ENCODE results near the gene TNNT2. TPM values are rescaled to one million over a fixed set of nuclear protein-coding genes. Genes with fewer than 3 reads are reported as not detected.

The TNNT2 gene
- total and polyA plus RNA-seq, 2 donors (not counting 3 experiments of a cell fraction or from before 2014, with no cell fraction given): not detected

DNA sequence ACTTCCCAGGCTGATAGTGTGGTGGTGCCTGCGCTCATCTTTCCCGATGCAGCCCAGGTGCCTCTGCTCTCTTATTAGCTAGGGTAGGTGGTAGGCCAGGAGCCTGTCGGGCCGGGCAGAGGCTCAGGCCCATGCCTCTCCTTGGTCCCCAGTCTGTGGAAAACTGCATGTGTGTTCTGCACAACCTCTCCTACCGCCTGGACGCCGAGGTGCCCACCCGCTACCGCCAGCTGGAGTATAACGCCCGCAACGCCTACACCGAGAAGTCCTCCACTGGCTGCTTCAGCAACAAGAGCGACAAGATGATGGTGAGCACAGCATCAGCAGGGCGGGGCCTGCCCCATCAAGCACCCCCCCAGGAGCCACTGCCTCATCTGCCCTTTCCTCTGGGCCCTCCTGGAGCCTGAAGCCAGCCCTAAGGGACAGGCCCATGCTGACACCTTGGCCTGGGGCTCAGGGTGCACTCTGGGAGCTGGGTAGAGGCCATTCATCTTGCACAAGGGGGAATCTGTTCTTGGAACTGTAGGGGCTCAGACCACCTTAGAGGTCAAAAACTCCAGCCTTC lies 55.6 kb downstream of the TNNT2 start:
- no TSS peak for BruUV-seq (replicated peaks)
- H2AFZ ChIP-seq (ENCODE audit: low read depth, low read length): no peak overlapping the region
- H3K79me2 ChIP-seq (ENCODE audit: control insufficient read depth, insufficient read depth, low read length): no peaks in the 10 kb centered on the region
- H3K4me1 ChIP-seq (ENCODE audit: control insufficient read depth, extremely low read depth, insufficient read depth, low read length): no peaks in the 10 kb centered on the region
- no peak for DNase-seq (ENCODE audit: low read depth, low spot score)
- no peak for FAIRE-seq
- TF ChIP-seq, protein P1, sequence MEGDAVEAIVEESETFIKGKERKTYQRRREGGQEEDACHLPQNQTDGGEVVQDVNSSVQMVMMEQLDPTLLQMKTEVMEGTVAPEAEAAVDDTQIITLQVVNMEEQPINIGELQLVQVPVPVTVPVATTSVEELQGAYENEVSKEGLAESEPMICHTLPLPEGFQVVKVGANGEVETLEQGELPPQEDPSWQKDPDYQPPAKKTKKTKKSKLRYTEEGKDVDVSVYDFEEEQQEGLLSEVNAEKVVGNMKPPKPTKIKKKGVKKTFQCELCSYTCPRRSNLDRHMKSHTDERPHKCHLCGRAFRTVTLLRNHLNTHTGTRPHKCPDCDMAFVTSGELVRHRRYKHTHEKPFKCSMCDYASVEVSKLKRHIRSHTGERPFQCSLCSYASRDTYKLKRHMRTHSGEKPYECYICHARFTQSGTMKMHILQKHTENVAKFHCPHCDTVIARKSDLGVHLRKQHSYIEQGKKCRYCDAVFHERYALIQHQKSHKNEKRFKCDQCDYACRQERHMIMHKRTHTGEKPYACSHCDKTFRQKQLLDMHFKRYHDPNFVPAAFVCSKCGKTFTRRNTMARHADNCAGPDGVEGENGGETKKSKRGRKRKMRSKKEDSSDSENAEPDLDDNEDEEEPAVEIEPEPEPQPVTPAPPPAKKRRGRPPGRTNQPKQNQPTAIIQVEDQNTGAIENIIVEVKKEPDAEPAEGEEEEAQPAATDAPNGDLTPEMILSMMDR (IDR thresholded peaks at IDR 0.05; ENCODE audit: extremely low read depth in 1 of 2, insufficient read depth in 1 of 2, low read depth in 1 of 2, low read length in 2 of 2): no peak
- TF ChIP-seq EZH2 (IDR thresholded peaks at IDR 0.05; ENCODE audit: borderline replicate concordance, low read depth, low read length, severe bottlenecking) (no peak), MYC (IDR thresholded peaks at IDR 0.05; ENCODE audit: low read depth, low read length) (no peak), JUN (IDR thresholded peaks at IDR 0.05; ENCODE audit: borderline replicate concordance, insufficient read depth, insufficient read length, low read depth) (no peak)
- H3K4me3 ChIP-seq (replicated peaks in 1 of 3; ENCODE audit: insufficient read depth in 1 of 3, low read depth in 1 of 3, low read length in 3 of 3): no peak overlapping the region
- no peak overlapping the region for H3K4me2 ChIP-seq (ENCODE audit: insufficient read depth, low read length)
- H3K9me1 ChIP-seq (replicated peaks; ENCODE audit: control insufficient read depth, extremely low read depth, insufficient read depth, low read length): no peaks in the 10 kb centered on the region
- no peaks in the 10 kb centered on the region for H4K20me1 ChIP-seq (replicated peaks; ENCODE audit: control insufficient read depth, extremely low read depth, insufficient read depth, low read length)
- no peaks in the 10 kb centered on the region for H3K9me3 ChIP-seq (replicated peaks; ENCODE audit: control insufficient read depth, insufficient read depth, low read length)
- CTCF ChIA-PET: interaction anchor here (1.4 kb wide), 1 partner anchor 57 kb away, joined by 4 read pairs; no protein-coding TSS in a partner anchor
- intact Hi-C loops (cut with micrococcal nuclease): no loop called here
- no peaks in the 10 kb centered on the region for H3K27me3 ChIP-seq (ENCODE audit: control insufficient read depth in 2 of 2, insufficient read depth in 2 of 2, low read length in 2 of 2)
- H3K36me3 ChIP-seq (ENCODE audit: control insufficient read depth in 2 of 2, extremely low read depth in 1 of 2, insufficient read depth in 2 of 2, low read length in 2 of 2): no peaks in the 10 kb centered on the region
- POLR2A ChIA-PET: no interaction called here
- dilution Hi-C loops (cut with MboI; ENCODE audit: extremely low pct_ligation_motif_present, low sequenced_read_pairs): no loop called here
- no peak overlapping the region for H3K27ac ChIP-seq (ENCODE audit: insufficient read depth, low read depth, low read length)
- no peak overlapping the region for H3K9ac ChIP-seq (replicated peaks; ENCODE audit: extremely low read depth, insufficient read depth, low read length)

DNA sequence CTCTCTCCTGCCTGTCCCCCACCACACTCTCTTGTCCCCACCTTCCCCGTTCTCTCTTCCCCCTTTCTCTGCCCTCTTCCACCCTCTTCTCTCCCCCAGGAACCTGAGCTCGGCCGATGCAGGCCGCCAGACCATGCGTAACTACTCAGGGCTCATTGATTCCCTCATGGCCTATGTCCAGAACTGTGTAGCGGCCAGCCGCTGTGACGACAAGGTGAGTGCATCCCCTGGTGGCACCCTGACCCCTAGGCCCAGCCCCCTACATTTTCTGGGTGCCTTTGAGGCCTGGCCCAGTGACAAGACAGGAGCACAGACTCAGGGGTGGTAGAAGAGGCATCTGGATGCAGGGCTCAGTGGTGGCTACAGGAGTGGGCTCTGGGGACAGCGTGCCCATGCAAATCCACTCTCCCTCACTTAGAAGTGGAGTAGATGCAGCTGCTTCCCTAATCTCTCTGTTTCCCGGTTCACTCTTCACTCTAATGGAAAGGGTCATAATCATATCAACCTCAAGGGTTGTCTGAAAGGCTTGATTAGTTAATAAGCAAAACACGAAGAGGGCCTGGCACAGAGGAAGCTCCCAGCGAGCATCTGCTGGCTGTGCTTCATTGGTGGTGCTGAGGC lies 57.2 kb downstream of the TNNT2 start:
- H3K27ac ChIP-seq (ENCODE audit: insufficient read depth, low read depth, low read length): no peak overlapping the region
- intact Hi-C loops (cut with micrococcal nuclease): no loop called here
- CTCF ChIA-PET: no interaction called here
- TF ChIP-seq MYC (IDR thresholded peaks at IDR 0.05; ENCODE audit: low read depth, low read length): no peak
- no peak for TF ChIP-seq EZH2 (IDR thresholded peaks at IDR 0.05; ENCODE audit: borderline replicate concordance, low read depth, low read length, severe bottlenecking)
- TF ChIP-seq GATA2 (IDR thresholded peaks at IDR 0.05; ENCODE audit: insufficient read depth, insufficient read length, low read depth, low read length): no peak
- TF ChIP-seq, protein P2, sequence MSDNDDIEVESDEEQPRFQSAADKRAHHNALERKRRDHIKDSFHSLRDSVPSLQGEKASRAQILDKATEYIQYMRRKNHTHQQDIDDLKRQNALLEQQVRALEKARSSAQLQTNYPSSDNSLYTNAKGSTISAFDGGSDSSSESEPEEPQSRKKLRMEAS (IDR thresholded peaks at IDR 0.05; ENCODE audit: insufficient read depth, insufficient read length): no peak
- no peak for TF ChIP-seq POLR2AphosphoS5 (IDR thresholded peaks at IDR 0.05; ENCODE audit: insufficient read depth, low read depth, low read length)
- TF ChIP-seq JUN (IDR thresholded peaks at IDR 0.05; ENCODE audit: borderline replicate concordance, insufficient read depth, insufficient read length, low read depth): no peak
- TF ChIP-seq POLR2A (IDR thresholded peaks at IDR 0.05; ENCODE audit: low read depth, low read length): no peak
- no peaks in the 10 kb centered on the region for H3K9me3 ChIP-seq (replicated peaks; ENCODE audit: control insufficient read depth, insufficient read depth, low read length)
- no peaks in the 10 kb centered on the region for H3K9me1 ChIP-seq (replicated peaks; ENCODE audit: control insufficient read depth, extremely low read depth, insufficient read depth, low read length)
- H2AFZ ChIP-seq (ENCODE audit: low read depth, low read length): no peak overlapping the region
- H3K4me2 ChIP-seq (ENCODE audit: insufficient read depth, low read length): no peak overlapping the region
- no peak for FAIRE-seq
- H3K4me1 ChIP-seq (ENCODE audit: control insufficient read depth, extremely low read depth, insufficient read depth, low read length): no peaks in the 10 kb centered on the region
- no peaks in the 10 kb centered on the region for H3K79me2 ChIP-seq (ENCODE audit: control insufficient read depth, insufficient read depth, low read length)
- POLR2A ChIA-PET: no interaction called here
- H3K4me3 ChIP-seq (replicated peaks in 1 of 3; ENCODE audit: insufficient read depth in 1 of 3, low read depth in 1 of 3, low read length in 3 of 3): no peak overlapping the region
- no peaks in the 10 kb centered on the region for H3K27me3 ChIP-seq (ENCODE audit: control insufficient read depth in 2 of 2, insufficient read depth in 2 of 2, low read length in 2 of 2)
- DNase-seq (ENCODE audit: low read depth, low spot score): no peak
- H3K9ac ChIP-seq (replicated peaks; ENCODE audit: extremely low read depth, insufficient read depth, low read length): no peak overlapping the region
- no TSS peak for BruUV-seq (replicated peaks)
- dilution Hi-C loops (cut with MboI; ENCODE audit: extremely low pct_ligation_motif_present, low sequenced_read_pairs): no loop called here
- no peaks in the 10 kb centered on the region for H3K36me3 ChIP-seq (ENCODE audit: control insufficient read depth in 2 of 2, extremely low read depth in 1 of 2, insufficient read depth in 2 of 2, low read length in 2 of 2)
- no peaks in the 10 kb centered on the region for H4K20me1 ChIP-seq (replicated peaks; ENCODE audit: control insufficient read depth, extremely low read depth, insufficient read depth, low read length)

All from endothelial cell of umbilical vein (primary cell).